H9 (cell line): ENCODE measurements around the gene CTIF. TPM values are rescaled to one million over a fixed set of nuclear protein-coding genes. Genes with fewer than 3 reads are reported as not detected.

Source experiments
- DNase-seq: peaks from one replicate; pipeline ENCODE4 v3.0.0-alpha.2; 2017
- H2AFZ ChIP-seq: one replicate; pipeline ENCODE4 v1.6.1; 2013; ENCODE audit warnings: mild to moderate bottlenecking, low read length, control low read depth, moderate library complexity
- H2AK5ac ChIP-seq: 2 replicates; pipeline ENCODE4 v1.6.1; 2013; ENCODE audit warnings: low read length, control low read depth, mixed read lengths; ENCODE audit not compliant: insufficient read length
- H2BK120ac ChIP-seq: one replicate; pipeline ENCODE4 v1.6.1; 2013; ENCODE audit warnings: low read depth, mild to moderate bottlenecking, low read length, control low read depth, inconsistent platforms; ENCODE audit not compliant: poor library complexity, severe bottlenecking
- H2BK12ac ChIP-seq: 2 replicates; pipeline ENCODE4 v1.6.1; 2013; ENCODE audit warnings: low read length, control low read depth, mixed read lengths, low read depth; ENCODE audit not compliant: insufficient read length
- H2BK15ac ChIP-seq: 2 replicates; pipeline ENCODE4 v1.6.1; 2013; ENCODE audit warnings: low read depth, low read length, control low read depth
- H2BK20ac ChIP-seq: one replicate; pipeline ENCODE4 v1.6.1; 2013; ENCODE audit warnings: low read depth, mild to moderate bottlenecking, low read length, control low read depth, inconsistent platforms; ENCODE audit not compliant: poor library complexity, severe bottlenecking
- H2BK5ac ChIP-seq: 2 replicates; pipeline ENCODE4 v1.6.1; 2013; ENCODE audit warnings: low read length, control low read depth, mixed read lengths; ENCODE audit not compliant: insufficient read length
- H3K14ac ChIP-seq: 2 replicates; pipeline ENCODE4 v1.6.1; 2013; ENCODE audit warnings: low read length, control low read depth; ENCODE audit not compliant: insufficient read depth
- H3K18ac ChIP-seq: 2 replicates; pipeline ENCODE4 v1.6.1; 2013; ENCODE audit warnings: low read depth, mild to moderate bottlenecking, mixed read lengths, low read length, control low read depth; ENCODE audit not compliant: insufficient read length
- H3K23ac ChIP-seq: 2 replicates; pipeline ENCODE4 v1.6.1; 2013; ENCODE audit warnings: low read length, control low read depth, mixed read lengths, low read depth; ENCODE audit not compliant: insufficient read length
- H3K23me2 ChIP-seq: 2 replicates; pipeline ENCODE4 v1.6.1; 2013; ENCODE audit warnings: low read depth, mild to moderate bottlenecking, mixed read lengths, low read length, control low read depth; ENCODE audit not compliant: insufficient read length, poor library complexity, severe bottlenecking
- H3K27ac ChIP-seq: 2 replicates; pipeline ENCODE4 v1.5.1; 2013; ENCODE audit warnings: low read length, control low read depth, mixed read lengths, low read depth; ENCODE audit not compliant: insufficient read length
- H3K27me3 ChIP-seq: 2 replicates; pipeline ENCODE4 v1.6.1; 2013; ENCODE audit warnings: low read length, control low read depth, inconsistent platforms; ENCODE audit not compliant: insufficient read depth
- H3K4ac ChIP-seq: 2 replicates; pipeline ENCODE4 v1.6.1; 2013; ENCODE audit warnings: low read depth, mild to moderate bottlenecking, control low read depth, inconsistent platforms, low read length, moderate library complexity
- H3K4me1 ChIP-seq: 2 replicates; pipeline ENCODE4 v1.6.1; 2013; ENCODE audit warnings: low read length, control low read depth, inconsistent platforms; ENCODE audit not compliant: insufficient read depth
- H3K4me2 ChIP-seq: 2 replicates; pipeline ENCODE4 v1.6.1; 2013; ENCODE audit warnings: low read length, control low read depth, mixed read lengths; ENCODE audit not compliant: insufficient read length, insufficient read depth
- H3K56ac ChIP-seq: 2 replicates; pipeline ENCODE4 v1.6.1; 2013; ENCODE audit warnings: low read depth, mild to moderate bottlenecking, mixed read lengths, low read length, control low read depth; ENCODE audit not compliant: insufficient read length
- H3K79me1 ChIP-seq: 2 replicates; pipeline ENCODE4 v1.6.1; 2013; ENCODE audit warnings: low read depth, mild to moderate bottlenecking, moderate library complexity, low read length, control low read depth, inconsistent platforms; ENCODE audit not compliant: insufficient read depth, poor library complexity, severe bottlenecking
- H3K79me2 ChIP-seq: 2 replicates; pipeline ENCODE4 v1.6.1; 2013; ENCODE audit warnings: low read length, control low read depth, inconsistent platforms; ENCODE audit not compliant: insufficient read depth
- H3K9ac ChIP-seq: 2 replicates; pipeline ENCODE4 v1.6.1; 2013; ENCODE audit warnings: low read length, control low read depth, mixed read lengths; ENCODE audit not compliant: insufficient read length; ENCODE audit errors: extremely low read depth
- H3K9me3 ChIP-seq: one replicate; pipeline ENCODE4 v1.6.1; 2013; ENCODE audit warnings: low read depth, low read length, inconsistent platforms; ENCODE audit not compliant: control insufficient read depth
- H3T11ph ChIP-seq: one replicate; pipeline ENCODE4 v1.6.1; 2013; ENCODE audit warnings: mild to moderate bottlenecking, low read length, control low read depth, inconsistent platforms
- H4K20me1 ChIP-seq: one replicate; pipeline ENCODE4 v1.6.1; 2013; ENCODE audit not compliant: control insufficient read depth, insufficient read length, insufficient read depth
- H4K5ac ChIP-seq: 2 replicates; pipeline ENCODE4 v1.6.1; 2013; ENCODE audit warnings: low read depth, mild to moderate bottlenecking, mixed read lengths, low read length, control low read depth; ENCODE audit not compliant: insufficient read length
- H4K8ac ChIP-seq: replicated peaks from 2 replicates; pipeline ENCODE4 v1.6.1; 2013; ENCODE audit warnings: low read length, control low read depth, mixed read lengths, low read depth; ENCODE audit not compliant: insufficient read length
- H4K91ac ChIP-seq: 2 replicates; pipeline ENCODE4 v1.6.1; 2013; ENCODE audit warnings: low read depth, mild to moderate bottlenecking, moderate library complexity, mixed read lengths, low read length, control low read depth; ENCODE audit not compliant: insufficient read length
- H3K27ac Mint-ChIP-seq, 3 experiments: 2 replicates in 2 of 3; 3 replicates in 1 of 3; pipeline ENCODE4 v1.8.0; 2020 to 2021; ENCODE audit warnings: mixed read lengths in 3 of 3, mild to moderate bottlenecking in 1 of 3, moderate library complexity in 1 of 3
- H3K27me3 Mint-ChIP-seq: 2 replicates; pipeline ENCODE4 v1.8.0; 2021; ENCODE audit warnings: low read depth, mild to moderate bottlenecking, moderate library complexity, mixed read lengths
- H3K36me3 Mint-ChIP-seq, 3 experiments: 2 replicates in 2 of 3; 3 replicates in 1 of 3; pipeline ENCODE4 v1.8.0; 2020 to 2021; ENCODE audit warnings: low read depth in 3 of 3, mixed read lengths in 3 of 3; ENCODE audit not compliant: insufficient read depth in 1 of 3
- H3K4me1 Mint-ChIP-seq, 2 experiments: 2 replicates each; pipeline ENCODE4 v1.8.0; 2020; ENCODE audit warnings: mixed read lengths in 2 of 2
- H3K4me3 Mint-ChIP-seq, 2 experiments: 2 replicates in 1 of 2; 3 replicates in 1 of 2; pipeline ENCODE4 v1.8.0; 2020 to 2021; ENCODE audit warnings: mild to moderate bottlenecking in 2 of 2, mixed read lengths in 2 of 2, moderate library complexity in 1 of 2
- H3K9me3 Mint-ChIP-seq, 2 experiments: 2 replicates in 1 of 2; 3 replicates in 1 of 2; pipeline ENCODE4 v1.8.0; 2020; ENCODE audit warnings: mild to moderate bottlenecking in 2 of 2, mixed read lengths in 2 of 2, moderate library complexity in 1 of 2
- WGBS: extraction: QIAGEN DNeasy Blood & Tissue Kit; methylation state at CpG from one replicate; pipeline ENCODE4 v1.1.7; 2013; ENCODE audit warnings: missing lambda C conversion rate, low lambda C conversion rate, mixed read lengths; ENCODE audit not compliant: insufficient read length; ENCODE audit errors: extremely low coverage; 5-methylcytosine and 5-hydroxymethylcytosine counted together
- total RNA-seq: library from RNA; stranded (reverse); gene quantifications from 2 replicates; pipeline ENCODE4 v1.2.1, GENCODE V29; 2021
- TF ChIP-seq, protein P1 (sequence below): fragments of 200-600 bp; sonication (generic); conservative IDR thresholded peaks from 3 replicates; pipeline ENCODE4 v1.8.0; 2021; ENCODE audit warnings: antibody characterized with exemption, mild to moderate bottlenecking

CTIF gene
- total RNA-seq, 1 experiment from 2014 or later: 15.8 TPM

DNA sequence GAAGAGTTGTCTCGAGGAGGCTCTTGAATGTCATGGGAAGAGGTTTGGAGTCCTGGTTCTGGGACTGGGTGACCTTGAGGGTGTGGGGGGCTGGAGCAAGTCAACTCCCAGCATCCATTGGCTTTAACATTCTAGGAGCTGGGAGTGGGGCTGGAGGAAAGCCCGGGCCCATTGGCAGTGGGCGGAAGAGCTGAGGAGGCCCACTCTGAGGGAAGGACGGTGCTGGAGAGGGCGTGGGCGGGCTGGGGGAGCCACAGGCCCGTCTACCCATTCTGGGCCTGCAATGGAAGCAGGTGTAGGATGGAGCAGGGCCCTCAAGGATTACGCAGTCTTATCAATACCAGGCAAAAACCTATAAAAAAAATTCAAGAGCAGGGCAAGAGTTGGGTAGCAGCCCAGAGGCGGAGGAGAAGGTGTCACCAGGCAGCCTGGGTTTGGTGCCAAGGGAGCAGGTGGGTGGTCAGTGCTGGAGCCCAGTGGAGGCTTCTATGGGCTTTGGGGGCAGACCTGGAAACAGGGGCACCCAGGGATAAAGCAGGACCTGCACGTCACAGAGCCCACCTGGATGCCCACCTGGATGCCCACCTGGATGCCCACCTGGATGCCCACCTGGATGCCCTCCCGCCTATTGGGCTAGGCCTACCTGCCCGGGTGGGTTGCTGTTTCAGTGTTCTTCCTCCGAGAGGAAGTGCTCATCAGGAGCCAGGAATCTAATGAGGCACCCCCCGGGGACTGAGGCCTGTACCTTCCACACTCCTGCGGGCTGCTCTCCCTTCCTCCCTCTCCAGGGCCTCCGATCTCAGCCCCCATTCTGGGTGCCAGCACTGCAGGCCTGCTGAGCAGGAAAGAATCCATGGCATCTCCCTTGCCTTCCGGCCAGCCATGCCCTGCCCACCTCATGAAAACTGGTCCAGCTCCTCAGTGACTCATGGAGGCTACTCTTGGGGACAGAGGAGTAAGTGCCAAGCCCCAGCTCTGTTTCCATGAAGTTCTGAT, 71.3 kb downstream of the CTIF start:
- H3K4me2 ChIP-seq: no peak overlapping the region
- H3T11ph ChIP-seq: no peak overlapping the region
- no peak overlapping the region for H3K27ac ChIP-seq
- H2AFZ ChIP-seq: no peak overlapping the region
- TF ChIP-seq, protein P1, sequence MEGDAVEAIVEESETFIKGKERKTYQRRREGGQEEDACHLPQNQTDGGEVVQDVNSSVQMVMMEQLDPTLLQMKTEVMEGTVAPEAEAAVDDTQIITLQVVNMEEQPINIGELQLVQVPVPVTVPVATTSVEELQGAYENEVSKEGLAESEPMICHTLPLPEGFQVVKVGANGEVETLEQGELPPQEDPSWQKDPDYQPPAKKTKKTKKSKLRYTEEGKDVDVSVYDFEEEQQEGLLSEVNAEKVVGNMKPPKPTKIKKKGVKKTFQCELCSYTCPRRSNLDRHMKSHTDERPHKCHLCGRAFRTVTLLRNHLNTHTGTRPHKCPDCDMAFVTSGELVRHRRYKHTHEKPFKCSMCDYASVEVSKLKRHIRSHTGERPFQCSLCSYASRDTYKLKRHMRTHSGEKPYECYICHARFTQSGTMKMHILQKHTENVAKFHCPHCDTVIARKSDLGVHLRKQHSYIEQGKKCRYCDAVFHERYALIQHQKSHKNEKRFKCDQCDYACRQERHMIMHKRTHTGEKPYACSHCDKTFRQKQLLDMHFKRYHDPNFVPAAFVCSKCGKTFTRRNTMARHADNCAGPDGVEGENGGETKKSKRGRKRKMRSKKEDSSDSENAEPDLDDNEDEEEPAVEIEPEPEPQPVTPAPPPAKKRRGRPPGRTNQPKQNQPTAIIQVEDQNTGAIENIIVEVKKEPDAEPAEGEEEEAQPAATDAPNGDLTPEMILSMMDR: no peak
- H4K5ac ChIP-seq: no peak overlapping the region
- no peak overlapping the region for H4K91ac ChIP-seq
- no peaks in the 10 kb centered on the region for H3K9me3 ChIP-seq
- Mint-ChIP-seq H3K27ac (peak overlapping the region in 2 of 3 experiments; percentile 49 to 82; a peak in 3 of 7 replicates), H3K4me3 (no peak overlapping the region; a peak in 1 of 5 replicates), H3K36me3 (no peaks in the 10 kb centered on the region; a peak in 1 of 7 replicates), H3K4me1 (peaks cover 16 to 18% of the 10 kb centered on the region in 2 experiments), H3K27me3 (no peaks in the 10 kb centered on the region), H3K9me3 (no peaks in the 10 kb centered on the region)
- no peak overlapping the region for H2AK5ac ChIP-seq
- no peak overlapping the region for H2BK20ac ChIP-seq
- WGBS: no CpG with 5 or more reads among the region's 17 CpGs
- no peak overlapping the region for H2BK12ac ChIP-seq
- no peak overlapping the region for H3K56ac ChIP-seq
- H2BK5ac ChIP-seq: no peak overlapping the region
- no peak overlapping the region for H2BK15ac ChIP-seq
- H3K79me1 ChIP-seq: no peaks in the 10 kb centered on the region
- no peak overlapping the region for H3K18ac ChIP-seq
- no peak overlapping the region for H3K14ac ChIP-seq
- no peak overlapping the region for H3K9ac ChIP-seq
- no peak overlapping the region for H3K4ac ChIP-seq
- H4K8ac ChIP-seq: no peak overlapping the region
- H3K23me2 ChIP-seq: no peaks in the 10 kb centered on the region
- H2BK120ac ChIP-seq: no peak overlapping the region
- no peaks in the 10 kb centered on the region for H3K27me3 ChIP-seq
- peaks cover 3% of the 10 kb centered on the region for H4K20me1 ChIP-seq
- H3K4me1 ChIP-seq: no peaks in the 10 kb centered on the region; the same call in 1 of the 2 replicates
- no peaks in the 10 kb centered on the region for H3K79me2 ChIP-seq
- H3K23ac ChIP-seq: no peak overlapping the region
- DNase-seq: no peak
